HG02938 (cell line): ENCODE measurements around the gene HMGCLL1.

Experiments
- ATAC-seq: cut with Tn5 transposase; IDR thresholded peaks from one replicate; pipeline ENCODE4 v1.9.1; 2021; ENCODE audit warnings: mild to moderate bottlenecking, moderate library complexity; ENCODE audit not compliant: unreplicated experiment

The HMGCLL1 gene

GRCh38 chr6:55536391-55536956 lies 42.5 kb downstream of the HMGCLL1 start:
- no peak for ATAC-seq

DNA sequence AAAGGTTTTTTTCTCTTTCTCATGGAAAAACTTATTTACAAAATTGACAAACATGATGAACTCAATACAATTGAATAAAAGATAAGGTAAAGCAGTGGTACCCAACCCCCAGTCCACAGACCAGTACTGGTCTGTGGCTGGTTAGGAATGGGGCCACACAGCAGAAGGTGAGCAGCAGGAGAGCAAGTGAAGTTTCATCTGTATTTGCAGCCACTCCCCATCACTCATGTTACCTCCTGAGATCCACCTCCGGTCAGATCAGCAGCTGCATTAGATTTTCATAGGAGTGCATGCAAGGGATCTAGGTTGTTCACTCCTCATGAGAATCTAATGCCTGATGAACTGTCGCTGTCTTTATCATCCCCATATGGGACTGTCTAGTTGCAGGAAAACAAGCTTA lies 47.5 kb downstream of the HMGCLL1 start:
- no peak for ATAC-seq

GRCh38 chr6:55530931-55531330 lies 48.1 kb downstream of the HMGCLL1 start:
- no peak for ATAC-seq

GRCh38 chr6:55528624-55529023 lies 50.4 kb downstream of the HMGCLL1 start:
- peak; percentile 99 for ATAC-seq

GRCh38 chr6:55524441-55524840 lies 54.6 kb downstream of the HMGCLL1 start:
- no peak for ATAC-seq

- no peak for ATAC-seq
These were observed 60.4 kb downstream of the HMGCLL1 start for GRCh38 chr6:55518529-55519060.

DNA sequence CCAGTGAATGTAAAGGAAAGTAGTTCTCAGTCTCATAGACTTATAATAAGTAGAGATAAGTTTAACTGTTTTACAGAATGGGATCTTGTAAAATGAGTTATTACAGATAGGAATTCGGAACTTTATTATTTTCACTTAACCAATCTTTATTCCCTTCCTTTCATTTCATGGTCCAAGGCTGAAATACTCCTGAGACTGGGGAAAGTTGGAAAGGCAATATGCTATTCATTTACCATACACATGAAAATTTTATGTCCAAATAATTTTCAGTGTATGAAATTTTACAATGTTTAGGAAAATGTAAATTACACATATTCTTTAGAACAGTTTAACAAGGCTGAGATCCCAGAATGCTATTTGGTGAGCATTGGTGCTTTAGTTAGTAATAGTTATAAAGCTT lies 62.3 kb downstream of the HMGCLL1 start:
- ATAC-seq, result no peak

DNA sequence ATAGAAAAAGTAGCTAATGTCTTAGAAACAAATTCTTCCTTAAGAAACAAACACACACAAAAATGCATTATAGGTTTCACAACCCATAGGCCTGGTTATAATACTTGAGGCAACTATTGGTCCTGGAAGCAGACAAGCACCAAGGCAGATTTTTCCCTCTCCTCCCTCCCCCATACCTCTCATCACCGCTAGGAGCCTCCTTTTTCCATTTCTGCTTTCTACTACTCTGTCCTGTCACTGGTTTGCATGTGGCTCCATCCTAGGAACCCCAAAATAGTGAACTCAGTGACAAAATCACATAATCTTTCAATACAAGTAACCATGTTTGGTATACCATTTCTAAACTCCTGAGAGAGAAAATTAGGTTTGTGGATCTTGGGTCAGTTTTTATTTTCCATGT lies 66.1 kb downstream of the HMGCLL1 start:
- ATAC-seq, result no peak

DNA sequence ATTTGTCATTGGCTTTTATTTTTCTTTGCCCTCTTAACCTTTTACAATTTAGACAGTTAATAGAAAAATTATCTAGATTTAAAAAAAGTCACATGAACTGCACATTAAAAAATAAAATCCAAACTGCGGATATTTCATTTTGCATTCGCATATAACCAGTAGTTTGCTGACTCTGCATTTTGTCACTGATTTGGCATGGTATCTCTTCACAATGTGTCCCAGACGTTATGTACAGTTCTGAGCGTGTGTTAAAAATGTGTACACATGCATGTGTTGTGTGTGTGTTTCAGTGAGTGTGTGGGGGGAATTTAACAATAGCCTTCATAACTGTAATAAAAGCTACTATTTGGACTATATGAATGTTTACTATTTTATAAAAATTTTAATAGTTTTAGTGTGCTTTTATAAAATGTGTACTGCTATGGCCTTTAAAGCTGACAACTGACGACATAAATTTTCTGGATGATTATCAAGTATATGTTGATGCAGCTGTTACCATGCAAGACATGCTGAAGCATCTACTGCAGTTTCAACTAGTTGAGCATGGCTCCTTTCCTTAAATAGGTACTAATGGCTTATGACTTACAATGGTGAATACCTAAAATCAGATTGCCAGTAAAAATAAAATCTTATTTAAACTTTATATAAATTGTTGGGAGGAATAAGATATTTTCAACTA lies 67.7 kb downstream of the HMGCLL1 start:
- ATAC-seq, result no peak

GRCh38 chr6:55499591-55499990 lies 79.4 kb downstream of the HMGCLL1 start:
- ATAC-seq, result no peak

GRCh38 chr6:55497694-55498093 lies 81.3 kb downstream of the HMGCLL1 start:
- ATAC-seq, result no peak

GRCh38 chr6:55496201-55496600 lies 82.8 kb downstream of the HMGCLL1 start:
- no peak for ATAC-seq

DNA sequence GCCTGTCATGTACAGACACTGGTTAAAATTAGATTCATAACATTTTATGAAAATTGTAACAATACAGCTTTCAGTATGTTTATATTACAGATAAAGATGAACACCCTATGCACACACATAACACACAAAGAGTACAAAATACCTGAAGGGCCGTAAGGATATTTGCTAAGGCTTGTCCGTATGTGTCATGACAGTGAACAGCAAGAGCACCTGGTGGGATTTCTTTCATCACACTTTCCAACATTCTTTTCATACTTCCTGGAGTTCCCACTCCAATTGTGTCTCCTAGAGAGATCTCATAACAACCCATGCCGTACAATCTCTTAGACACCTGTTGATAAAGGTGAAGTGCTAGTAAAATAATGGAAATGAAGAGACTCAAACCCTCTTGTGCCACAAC lies 83.7 kb downstream of the HMGCLL1 start:
- no peak for ATAC-seq

- ATAC-seq, result no peak
These were observed 84.6 kb downstream of the HMGCLL1 start for GRCh38 chr6:55494411-55494810.

DNA sequence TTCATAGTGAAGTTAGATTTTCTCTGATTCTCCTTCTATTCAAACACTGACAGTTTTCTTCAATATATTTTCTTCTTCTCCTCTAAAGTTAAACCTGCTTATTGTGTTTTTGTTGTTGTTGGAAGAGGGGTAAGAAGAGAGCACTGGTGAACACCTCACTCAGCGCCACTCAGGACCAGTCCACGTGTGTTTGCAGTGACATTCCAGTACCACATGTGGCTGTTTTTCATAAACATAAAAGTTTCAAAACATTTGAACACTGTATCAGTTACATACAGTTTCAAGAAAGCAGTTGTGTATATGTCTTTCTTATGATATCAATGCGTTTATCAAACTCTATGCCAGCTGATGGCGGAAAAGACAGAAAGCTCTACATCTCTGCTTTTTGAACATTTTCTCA lies 86.7 kb downstream of the HMGCLL1 start:
- no peak for ATAC-seq

- ATAC-seq, result no peak
These were observed 88.1 kb downstream of the HMGCLL1 start for GRCh38 chr6:55490871-55491270.

DNA sequence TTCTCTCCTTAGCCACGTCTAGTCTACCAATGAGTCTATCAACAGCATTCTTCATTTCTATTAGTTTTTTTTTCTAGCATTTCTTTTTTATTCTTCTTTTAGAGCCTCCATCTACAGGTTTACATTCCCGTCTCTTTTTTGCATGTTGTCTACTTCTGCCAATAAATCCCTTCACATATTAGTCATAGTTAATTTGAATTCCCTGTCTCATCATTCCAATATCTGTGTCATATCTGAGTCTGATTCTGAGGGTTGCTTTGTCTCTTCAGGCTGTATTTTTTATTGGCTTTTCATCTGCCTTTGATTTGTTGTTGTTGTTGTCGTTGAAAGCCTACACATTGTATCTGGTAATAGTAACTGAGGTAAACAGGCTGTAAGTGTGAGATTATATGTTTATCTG lies 104.6 kb downstream of the HMGCLL1 start:
- ATAC-seq, result no peak

DNA sequence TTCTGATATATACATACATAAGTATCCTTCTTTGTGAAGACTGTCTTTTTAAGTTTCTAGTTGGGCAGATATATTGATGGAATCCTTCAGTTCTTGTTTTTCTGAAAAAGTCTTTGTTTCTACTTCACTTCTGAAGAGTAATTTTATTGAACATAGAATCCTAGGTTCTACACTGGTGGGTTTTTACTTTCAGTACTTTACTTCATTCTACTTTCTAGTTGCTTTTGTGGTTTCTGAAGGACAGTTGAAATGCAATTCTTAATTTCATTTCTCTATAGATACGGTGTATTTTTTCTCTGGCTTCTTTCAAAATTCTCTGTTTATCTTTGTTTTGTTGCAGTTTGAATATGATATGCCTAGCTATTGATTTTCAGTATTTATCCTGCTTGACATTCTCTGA lies 105.3 kb downstream of the HMGCLL1 start:
- peak; percentile 56 for ATAC-seq

DNA sequence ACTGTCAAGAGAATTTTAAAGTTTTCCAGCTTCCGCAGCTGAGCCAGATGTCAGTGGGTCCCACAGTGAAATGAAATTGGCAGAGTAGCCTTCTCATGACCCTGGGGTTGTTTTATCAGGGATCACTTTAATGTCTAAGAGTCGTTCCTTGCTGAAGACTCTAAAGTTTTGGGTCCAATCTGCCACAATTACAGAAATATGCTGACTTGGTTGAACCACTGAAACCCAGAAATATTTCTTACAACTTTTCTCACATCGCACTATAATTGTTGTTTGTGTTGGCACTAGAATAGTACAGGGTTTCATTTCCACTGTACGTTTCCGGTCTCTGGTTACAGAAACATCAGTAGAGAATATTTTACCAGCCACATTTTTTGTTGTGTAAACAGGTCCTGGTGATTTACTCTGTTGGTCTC lies 109.0 kb downstream of the HMGCLL1 start:
- ATAC-seq, result no peak

- ATAC-seq, result no peak
These were observed 123.0 kb downstream of the HMGCLL1 start for GRCh38 chr6:55456016-55456415.

- ATAC-seq, result no peak
These were observed 129.0 kb downstream of the HMGCLL1 start for GRCh38 chr6:55450005-55450404.

DNA sequence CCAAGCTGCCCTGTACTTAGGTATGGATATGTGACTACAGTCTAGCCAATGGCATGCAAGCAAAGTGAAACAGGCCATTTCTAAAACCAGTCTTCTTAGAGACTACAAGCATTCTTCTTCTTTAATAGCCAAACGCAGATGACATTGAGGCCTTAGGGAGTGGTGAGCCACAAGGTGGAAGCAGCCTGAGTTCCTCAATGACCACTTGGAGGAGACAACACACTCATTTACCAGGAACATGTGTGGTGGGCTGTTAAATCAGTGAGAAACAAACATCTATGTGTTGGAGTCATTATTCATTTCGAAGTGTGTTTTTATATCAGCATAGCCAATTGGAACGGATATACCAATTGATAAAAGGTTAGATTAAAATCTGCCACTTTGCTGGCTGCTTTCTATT lies 129.8 kb downstream of the HMGCLL1 start:
- ATAC-seq, result no peak

GRCh38 chr6:55448451-55448850 lies 130.5 kb downstream of the HMGCLL1 start:
- no peak for ATAC-seq
